SW 1271 (cell line): ENCODE data around the gene RAB44.
A peak's percentile ranks its signal among the peaks of the same experiment; 100 is the strongest.
"Not testable (repeated sequence)": the region's sequence is repeated elsewhere in the genome, so short reads cannot be mapped to it uniquely, and the experiment has no call there.

ENCODE experiments used
- DNase-seq, 2 experiments: peaks; one replicate each; lab custom pipeline; 2025; lab: John Stamatoyannopoulos, UW

RAB44 gene

DNA sequence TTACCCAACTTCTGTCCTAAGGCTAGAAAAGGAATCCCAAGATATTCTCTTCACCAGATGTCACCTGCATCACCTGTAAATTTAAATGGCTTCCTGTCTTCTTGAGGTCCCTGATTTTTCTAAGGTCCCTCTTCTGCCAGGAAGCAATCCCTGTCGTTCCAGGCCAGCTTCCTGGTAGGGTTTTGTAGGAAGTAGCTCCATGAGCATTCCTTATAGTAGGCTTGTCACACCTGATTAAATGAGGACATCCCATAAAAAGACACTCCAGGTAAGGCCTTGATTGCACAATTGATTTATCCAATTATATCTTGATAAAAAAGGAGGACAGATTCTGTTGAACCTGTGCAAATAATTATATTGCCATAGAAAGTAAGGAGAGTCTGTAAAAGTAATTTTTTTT, 8.7 kb downstream of the RAB44 start:
- DNase-seq, result no peak

DNA sequence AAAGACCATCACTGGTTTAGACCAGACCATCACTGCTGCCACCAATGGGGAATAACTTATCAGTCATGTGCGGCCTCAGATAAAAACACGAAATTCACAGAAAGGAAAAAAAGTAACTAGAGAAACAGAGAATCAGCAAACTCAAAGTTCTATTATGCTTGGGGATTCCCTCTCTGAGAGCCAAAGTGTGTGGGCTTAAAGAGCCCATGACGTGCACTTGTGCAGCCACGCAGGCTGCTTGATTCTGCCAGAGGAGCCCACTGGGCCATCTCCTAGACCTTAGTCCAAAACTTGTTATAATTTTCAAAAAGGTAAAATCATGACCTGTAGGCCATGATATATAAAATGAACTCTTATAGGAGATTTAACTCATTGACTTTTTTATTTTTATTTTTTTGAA, 15.2 kb downstream of the RAB44 start:
- DNase-seq, result no peak

DNA sequence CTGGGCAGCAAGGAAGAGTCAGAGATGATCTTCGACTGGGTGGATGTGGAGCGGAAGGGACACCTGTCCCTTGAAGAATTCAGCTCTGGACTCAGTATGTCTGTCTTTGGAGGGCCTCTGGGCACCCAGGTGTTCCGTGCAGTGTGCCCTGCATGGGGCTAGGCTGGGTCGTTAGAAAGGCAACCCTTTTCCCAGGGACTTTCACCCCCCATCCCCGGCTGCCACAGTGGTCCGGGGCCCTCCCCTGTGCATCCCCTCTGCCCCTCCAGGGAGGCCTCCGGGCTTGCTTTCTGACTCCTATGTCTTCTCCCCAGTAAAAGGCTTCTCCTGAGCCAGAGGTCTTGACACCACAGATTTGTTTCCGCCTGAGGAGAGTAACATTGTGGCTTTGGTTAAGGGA, 16.2 kb downstream of the RAB44 start:
- DNase-seq, result no peak

- DNase-seq, result no peak
Observed at GRCh38 chr6:36714511-36714910, 16.9 kb downstream of the RAB44 start.

GRCh38 chr6:36715469-36715868, 17.8 kb downstream of the RAB44 start:
- DNase-seq, result no peak

DNA sequence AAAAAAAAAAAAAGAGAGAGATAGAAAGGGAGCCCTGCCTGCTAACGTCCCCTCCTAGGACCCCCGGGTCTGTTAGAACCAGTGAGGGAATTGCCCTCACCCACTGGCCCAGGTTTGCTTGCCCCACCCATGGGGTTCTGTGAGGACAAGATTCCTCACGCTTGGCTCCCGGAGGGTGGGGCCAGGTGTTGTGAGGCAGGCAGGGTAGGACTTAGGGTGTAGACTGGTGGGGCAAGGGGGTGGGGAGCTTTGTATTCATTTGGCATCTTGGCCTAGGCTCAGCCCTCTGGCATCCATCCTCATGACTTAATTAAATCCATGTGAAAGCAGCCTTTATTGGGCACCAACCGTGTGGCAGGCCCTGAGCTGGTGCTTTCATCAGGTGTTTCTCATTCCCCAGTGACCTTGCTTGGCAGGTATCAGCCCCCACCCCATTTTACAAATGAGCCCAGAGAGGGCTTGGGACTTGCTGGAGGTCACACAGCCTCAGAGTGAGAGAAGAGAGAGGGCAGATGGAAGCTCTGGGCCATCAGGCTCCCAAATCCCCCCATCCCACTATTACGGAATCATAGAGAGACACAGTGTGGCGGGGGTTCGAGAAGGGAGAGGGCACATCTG, 19.0 kb downstream of the RAB44 start:
- no peak for DNase-seq

GRCh38 chr6:36717231-36717825, 19.7 kb downstream of the RAB44 start:
- DNase-seq, result no peak

- DNase-seq, result no peak
Observed at GRCh38 chr6:36717871-36718540, 20.4 kb downstream of the RAB44 start.

GRCh38 chr6:36718560-36718959, 20.9 kb downstream of the RAB44 start:
- no peak for DNase-seq

GRCh38 chr6:36719126-36719525, 21.5 kb downstream of the RAB44 start:
- no peak for DNase-seq

DNA sequence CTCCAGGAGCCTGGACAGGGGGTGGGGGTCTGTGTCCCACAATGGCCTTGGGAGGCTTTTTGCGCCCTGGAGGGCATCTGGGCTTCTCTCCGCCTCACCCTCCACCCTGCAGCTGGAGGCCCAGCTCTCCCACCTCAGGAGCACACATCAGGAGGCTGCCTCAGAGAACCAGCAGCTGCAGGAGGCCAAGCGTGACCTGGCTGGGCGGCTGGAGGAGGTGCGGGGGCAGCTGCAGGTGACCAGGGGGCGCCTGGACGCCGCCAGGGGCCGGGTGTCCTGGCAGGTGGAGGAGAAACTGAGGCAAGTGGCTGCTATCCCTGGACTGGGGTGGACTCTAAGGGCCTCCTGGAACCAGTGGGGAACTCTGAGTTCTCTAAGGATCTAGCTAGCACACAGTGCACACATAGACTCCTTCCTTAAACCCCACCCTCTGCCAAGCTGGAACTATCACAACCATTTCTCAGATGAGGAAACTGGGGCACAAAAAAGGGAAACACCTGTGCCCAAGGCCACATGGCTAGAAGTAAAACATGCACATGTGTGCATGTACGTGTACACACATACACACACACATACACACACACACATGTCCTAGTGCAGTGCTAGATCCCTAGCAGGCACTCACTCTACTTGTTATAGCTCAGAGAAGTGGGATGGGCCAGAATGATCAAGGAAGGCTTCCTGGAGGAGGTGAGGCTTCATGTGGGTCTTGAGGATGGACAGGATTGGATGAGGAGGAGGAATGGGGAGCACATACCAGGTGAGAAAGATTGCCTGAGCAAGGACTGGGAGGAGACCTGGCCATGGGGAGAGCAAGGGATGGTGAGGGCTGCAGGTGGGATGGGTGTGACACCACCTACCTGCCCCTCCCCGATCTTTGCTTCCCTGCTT, 22.9 kb downstream of the RAB44 start:
- no peak for DNase-seq

GRCh38 chr6:36721369-36722140, 23.9 kb downstream of the RAB44 start:
- no peak for DNase-seq

DNA sequence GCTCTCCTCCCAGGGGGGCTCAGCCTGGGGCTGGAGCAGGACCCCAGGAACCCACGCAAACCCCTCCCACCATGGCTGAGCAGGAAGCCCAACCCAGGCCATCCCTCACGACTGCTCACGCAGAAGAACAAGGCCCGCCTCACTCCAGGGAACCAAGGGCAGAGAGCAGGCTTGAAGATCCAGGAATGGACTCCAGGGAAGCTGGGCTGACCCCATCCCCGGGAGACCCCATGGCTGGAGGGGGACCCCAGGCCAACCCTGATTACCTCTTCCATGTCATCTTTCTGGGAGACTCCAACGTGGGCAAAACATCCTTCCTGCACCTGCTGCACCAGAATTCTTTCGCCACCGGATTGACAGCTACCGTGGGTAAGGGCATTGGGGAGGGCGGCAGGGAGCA, 24.7 kb downstream of the RAB44 start:
- DNase-seq, result no peak

GRCh38 chr6:36722879-36723278, 25.3 kb downstream of the RAB44 start:
- DNase-seq, result no peak

DNA sequence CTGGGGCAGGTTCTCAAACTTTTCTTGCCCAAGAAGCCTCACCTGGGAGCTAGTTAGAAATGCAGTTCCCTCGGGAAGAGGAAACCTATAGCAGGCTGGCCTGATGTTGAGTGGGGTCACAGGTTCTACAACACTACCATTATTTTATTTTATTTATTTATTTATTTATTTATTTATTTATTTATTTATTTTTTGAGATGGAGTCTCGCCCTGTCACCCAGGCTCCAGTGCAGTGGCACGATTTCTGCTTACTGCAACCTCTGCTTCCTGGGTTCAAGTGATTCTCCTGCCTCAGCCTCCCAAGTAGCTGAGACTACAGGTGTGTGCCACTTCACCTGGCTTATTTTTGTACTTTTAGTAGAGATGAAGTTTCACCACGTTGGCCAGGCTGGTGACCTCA, 26.4 kb downstream of the RAB44 start:
- not testable (repeated sequence) for DNase-seq

DNA sequence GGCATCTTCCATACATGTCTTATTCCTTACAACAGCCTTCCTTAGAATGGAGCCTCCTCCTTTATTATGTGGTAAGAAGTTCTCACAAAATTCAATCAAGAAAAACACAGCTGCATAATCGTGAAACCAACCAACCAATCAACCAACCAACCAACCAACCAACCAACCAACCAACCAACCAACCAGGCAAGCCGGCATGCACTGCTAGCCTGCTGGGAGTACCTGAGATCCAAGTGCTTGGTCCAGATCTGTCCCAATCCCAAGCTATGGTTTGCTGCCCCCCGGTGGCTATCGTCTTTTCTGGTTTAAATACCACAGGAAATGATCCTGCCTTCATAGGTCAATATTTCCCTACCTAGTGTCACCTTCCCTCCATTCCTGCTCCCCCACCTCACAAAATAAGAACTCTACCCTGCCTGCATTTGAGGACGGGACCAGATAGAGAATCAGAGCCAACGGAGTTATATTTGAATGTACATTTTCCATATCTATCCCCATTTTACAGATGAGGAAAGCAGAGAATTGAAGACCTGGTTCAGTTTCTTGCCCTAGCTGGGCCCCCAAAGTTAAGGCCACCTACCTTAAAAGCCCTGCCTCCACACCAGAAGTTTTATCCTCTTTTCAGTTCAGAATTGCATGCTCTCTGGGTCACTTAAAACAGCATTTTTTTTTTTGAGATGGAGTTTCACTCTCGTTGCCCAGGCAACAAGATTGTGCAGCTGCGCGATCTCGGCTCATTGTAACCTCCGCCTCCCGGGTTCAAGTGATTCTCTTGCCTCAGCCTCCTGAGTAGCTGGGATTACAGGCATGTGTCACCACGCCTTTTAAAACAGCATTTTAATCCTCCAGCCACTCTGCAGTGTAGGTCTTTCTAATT, 27.1 kb downstream of the RAB44 start:
- peak in 1 of 2 experiments; percentile 69 for DNase-seq

GRCh38 chr6:36725581-36725980, 28.0 kb downstream of the RAB44 start:
- DNase-seq, result no peak

DNA sequence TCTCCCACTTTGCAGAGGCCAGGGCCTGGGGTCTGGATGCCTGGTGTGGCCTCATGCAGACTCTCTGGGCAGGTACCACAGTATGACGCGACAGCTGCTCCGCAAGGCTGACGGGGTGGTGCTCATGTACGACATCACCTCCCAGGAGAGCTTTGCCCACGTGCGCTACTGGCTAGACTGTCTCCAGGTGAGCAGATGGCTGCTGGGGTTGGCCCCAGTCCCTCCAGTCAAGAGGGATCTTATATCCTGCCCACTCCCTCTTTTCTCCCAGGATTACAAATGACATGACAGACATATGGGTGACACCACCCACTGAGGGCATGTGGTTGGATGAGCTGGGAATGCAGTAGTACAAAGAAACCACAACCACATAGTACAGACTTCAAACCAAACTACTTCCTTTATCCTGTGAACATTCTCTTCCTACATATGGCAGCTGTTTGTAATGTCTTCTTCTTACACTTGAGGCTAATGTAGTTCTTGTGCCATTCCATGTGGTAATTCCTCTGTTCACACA, 29.9 kb downstream of the RAB44 start:
- no peak for DNase-seq

DNA sequence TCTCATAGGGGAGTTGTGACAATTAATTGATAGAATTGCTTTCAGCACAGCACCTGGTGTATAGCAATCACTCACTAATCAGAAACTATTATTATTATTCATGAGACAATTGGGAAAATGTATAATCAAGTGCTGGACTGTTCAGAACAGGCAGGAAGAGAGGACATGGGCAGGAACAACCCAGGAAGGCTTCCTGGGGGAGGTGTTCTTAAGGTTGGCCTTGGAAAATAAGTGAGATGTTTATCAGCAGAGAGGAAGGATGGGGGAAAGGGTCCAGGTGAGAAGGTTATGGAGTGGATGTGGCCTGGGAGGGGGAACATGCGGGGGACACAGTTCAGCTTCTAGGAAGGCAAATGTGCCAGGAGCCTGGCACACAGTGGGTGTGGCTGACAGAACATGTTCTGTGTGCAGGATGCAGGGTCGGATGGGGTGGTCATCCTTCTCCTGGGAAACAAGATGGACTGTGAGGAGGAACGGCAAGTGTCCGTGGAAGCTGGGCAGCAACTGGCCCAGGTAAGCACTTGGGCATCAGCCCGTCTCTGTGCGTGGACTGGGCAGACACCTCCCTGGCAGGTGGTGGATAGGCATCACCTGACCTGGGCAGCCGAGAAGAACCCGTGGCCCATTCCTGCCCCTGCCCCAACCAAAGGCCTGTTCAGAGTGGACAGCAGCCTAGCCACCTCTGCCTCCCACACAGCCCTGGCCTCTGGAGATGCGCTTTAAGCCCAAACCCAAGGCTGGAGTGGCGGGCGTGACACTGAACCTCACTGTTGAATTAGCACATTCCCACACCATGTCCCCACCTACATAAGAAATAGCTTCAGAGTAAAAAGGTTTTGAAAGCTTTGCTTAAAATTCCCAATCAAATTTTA, 30.9 kb downstream of the RAB44 start:
- no peak for DNase-seq

DNA sequence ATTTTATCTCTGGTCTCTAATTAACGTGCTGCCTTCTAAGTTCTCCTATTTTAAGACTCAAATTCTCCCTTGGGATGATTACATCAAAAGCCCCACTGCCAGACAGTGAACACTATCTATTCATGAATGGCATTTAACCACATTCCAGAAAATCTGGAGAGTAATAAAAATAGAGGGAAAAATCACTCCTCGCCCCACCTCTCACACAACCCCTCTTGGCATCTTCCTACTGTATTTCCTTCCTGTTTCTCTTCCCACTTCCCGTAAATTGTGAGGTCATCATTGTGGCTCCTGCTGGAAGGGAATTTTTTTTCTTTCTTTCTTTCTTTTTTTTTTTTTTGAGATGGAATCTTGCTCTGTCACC, 31.5 kb downstream of the RAB44 start:
- no peak for DNase-seq
